ACHN (cell line): ENCODE data around the gene PIGQ.

ENCODE experiments used
- DNase-seq: peaks from one replicate; pipeline ENCODE4 v3.0.0-alpha.2; 2015
- in situ Hi-C: cut with HindIII; loops from 2 replicates; pipeline ENCODE4 v1.10.0; 2017; ENCODE audit warnings: low sequenced_read_pairs, low pct_ligation_motif_present, low pct_unique_long_range_greater_than_20kb

The PIGQ gene

GRCh38 chr16:631808-632358 is 62.1 kb downstream of the PIGQ start:
- in situ Hi-C loops = no loop called here
- no peak for DNase-seq

DNA sequence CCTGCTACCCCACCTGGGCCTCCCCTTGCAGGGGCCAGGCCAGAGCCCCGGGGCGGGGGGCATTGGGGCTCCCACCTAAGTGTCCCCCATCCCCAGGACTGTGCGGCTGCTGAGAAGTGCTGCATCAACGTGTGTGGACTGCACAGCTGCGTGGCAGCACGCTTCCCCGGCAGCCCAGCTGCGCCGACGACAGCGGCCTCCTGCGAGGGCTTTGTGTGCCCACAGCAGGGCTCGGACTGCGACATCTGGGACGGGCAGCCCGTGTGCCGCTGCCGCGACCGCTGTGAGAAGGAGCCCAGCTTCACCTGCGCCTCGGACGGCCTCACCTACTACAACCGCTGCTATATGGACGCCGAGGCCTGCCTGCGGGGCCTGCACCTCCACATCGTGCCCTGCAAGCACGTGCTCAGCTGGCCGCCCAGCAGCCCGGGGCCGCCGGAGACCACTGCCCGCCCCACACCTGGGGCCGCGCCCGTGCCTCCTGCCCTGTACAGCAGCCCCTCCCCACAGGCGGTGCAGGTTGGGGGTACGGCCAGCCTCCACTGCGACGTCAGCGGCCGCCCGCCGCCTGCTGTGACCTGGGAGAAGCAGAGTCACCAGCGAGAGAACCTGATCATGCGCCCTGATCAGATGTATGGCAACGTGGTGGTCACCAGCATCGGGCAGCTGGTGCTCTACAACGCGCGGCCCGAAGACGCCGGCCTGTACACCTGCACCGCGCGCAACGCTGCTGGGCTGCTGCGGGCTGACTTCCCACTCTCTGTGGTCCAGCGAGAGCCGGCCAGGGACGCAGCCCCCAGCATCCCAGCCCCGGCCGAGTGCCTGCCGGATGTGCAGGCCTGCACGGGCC is 62.9 kb downstream of the PIGQ start:
- in situ Hi-C loops = no loop called here
- DNase-seq = no peak

- in situ Hi-C loops = no loop called here
- no peak for DNase-seq
Measured at GRCh38 chr16:633336-634050, 63.7 kb downstream of the PIGQ start.
